GM18907 (cell line): ENCODE results near the gene SPINT2.
"Not testable (repeated sequence)": the region's sequence is repeated elsewhere in the genome, so short reads cannot be mapped to it uniquely, and the experiment has no call there.

Experiments used
- ATAC-seq: cut with Tn5 transposase; IDR thresholded peaks from one replicate; pipeline ENCODE4 v1.9.1; 2021; ENCODE audit warnings: mild to moderate bottlenecking, moderate library complexity; ENCODE audit not compliant: unreplicated experiment

Gene SPINT2

GRCh38 chr19:38264486-38265212 lies at the start of gene SPINT2:
Gene SPINT2 (plus strand): TSS chr19:38264573. CDS start chr19:38264893, 320 bp downstream.
- no peak for ATAC-seq

- ATAC-seq, result no peak
Observed at GRCh38 chr19:38216785-38217641, 47.4 kb upstream of the SPINT2 start.

GRCh38 chr19:38218204-38218603 lies 46.2 kb upstream of the SPINT2 start:
- no peak for ATAC-seq

- ATAC-seq, result no peak
Observed at GRCh38 chr19:38219221-38219620, 45.2 kb upstream of the SPINT2 start.

- ATAC-seq, result no peak
Observed at GRCh38 chr19:38221421-38221820, 43.0 kb upstream of the SPINT2 start.

- no peak for ATAC-seq
Observed at GRCh38 chr19:38221919-38222830, 42.2 kb upstream of the SPINT2 start.

GRCh38 chr19:38223119-38223523 lies 41.3 kb upstream of the SPINT2 start:
- no peak for ATAC-seq

- ATAC-seq, result no peak
Observed at GRCh38 chr19:38223617-38224013, 40.8 kb upstream of the SPINT2 start.

GRCh38 chr19:38224014-38224862 lies 40.1 kb upstream of the SPINT2 start, which contains the start of gene DPF1:
Gene DPF1 (minus strand): TSS chr19:38224222. CDS start chr19:38224142, 80 bp downstream.
- no peak for ATAC-seq

GRCh38 chr19:38224863-38225218 lies 39.5 kb upstream of the SPINT2 start:
- ATAC-seq, result not testable (repeated sequence)

GRCh38 chr19:38227287-38228004 lies 36.9 kb upstream of the SPINT2 start:
- ATAC-seq, result no peak

GRCh38 chr19:38228005-38228377 lies 36.4 kb upstream of the SPINT2 start:
- ATAC-seq, result no peak

- no peak for ATAC-seq
Observed at GRCh38 chr19:38228491-38229439, 35.6 kb upstream of the SPINT2 start.

- ATAC-seq, result no peak
Observed at GRCh38 chr19:38229585-38230073, 34.7 kb upstream of the SPINT2 start.

- ATAC-seq, result not testable (repeated sequence)
Observed at GRCh38 chr19:38230506-38231133, 33.8 kb upstream of the SPINT2 start.

- ATAC-seq, result no peak
Observed at GRCh38 chr19:38231918-38232317, 32.5 kb upstream of the SPINT2 start.

GRCh38 chr19:38233740-38234251 lies 30.6 kb upstream of the SPINT2 start:
- ATAC-seq, result no peak
